ENCODE measurements around the gene KRT86. TPM values are rescaled to one million over a fixed set of nuclear protein-coding genes. Genes with fewer than 3 reads are reported as not detected.
"Not testable (repeated sequence)": the region's sequence is repeated elsewhere in the genome, so short reads cannot be mapped to it uniquely, and the experiment has no call there.

KRT86 gene
- total and polyA plus RNA-seq, 3 donors from 2014 or later: 2.3 to 4.0 (median 3.2) TPM

DNA sequence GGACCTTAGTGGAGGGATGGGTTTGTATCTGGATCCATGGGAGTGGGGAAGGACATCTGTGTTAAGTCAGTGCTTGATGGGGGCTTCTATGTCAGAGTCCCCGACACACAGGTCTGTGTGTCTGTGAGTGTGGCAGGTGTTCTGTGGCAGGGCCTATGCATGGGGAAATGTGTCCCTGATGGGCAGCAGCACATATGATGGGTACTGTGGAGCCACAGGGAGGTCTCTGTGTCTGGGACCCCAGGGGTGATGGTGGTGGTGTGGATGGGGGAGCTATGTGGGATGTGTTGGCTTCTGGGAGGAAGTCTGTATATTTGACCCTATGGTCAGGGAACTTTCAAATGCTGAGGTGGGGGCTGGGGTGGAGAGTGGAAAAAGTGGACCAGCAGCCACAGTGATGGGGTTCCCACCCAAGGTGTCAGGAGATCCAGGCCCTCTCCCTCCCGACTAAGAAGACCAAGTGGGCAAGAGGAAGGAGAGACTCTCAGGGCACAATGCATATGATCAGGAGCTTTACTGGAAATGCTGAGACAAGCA, 24.9 kb upstream of the KRT86 start:
- Histone ChIP-seq H3K9me3 (no peaks in the 10 kb centered on the region), H3K4me3 (no peak overlapping the region), H3K27me3 (no peaks in the 10 kb centered on the region), H3K36me3 (ENCODE audit: low read depth, missing control alignments) (no peaks in the 10 kb centered on the region), H3K4me1 (no peaks in the 10 kb centered on the region), H3K27ac (no peak overlapping the region)
- no peak for DNase-seq
- no peak for TF ChIP-seq POLR2A (IDR thresholded peaks at IDR 0.05)
- TF ChIP-seq, protein P1, sequence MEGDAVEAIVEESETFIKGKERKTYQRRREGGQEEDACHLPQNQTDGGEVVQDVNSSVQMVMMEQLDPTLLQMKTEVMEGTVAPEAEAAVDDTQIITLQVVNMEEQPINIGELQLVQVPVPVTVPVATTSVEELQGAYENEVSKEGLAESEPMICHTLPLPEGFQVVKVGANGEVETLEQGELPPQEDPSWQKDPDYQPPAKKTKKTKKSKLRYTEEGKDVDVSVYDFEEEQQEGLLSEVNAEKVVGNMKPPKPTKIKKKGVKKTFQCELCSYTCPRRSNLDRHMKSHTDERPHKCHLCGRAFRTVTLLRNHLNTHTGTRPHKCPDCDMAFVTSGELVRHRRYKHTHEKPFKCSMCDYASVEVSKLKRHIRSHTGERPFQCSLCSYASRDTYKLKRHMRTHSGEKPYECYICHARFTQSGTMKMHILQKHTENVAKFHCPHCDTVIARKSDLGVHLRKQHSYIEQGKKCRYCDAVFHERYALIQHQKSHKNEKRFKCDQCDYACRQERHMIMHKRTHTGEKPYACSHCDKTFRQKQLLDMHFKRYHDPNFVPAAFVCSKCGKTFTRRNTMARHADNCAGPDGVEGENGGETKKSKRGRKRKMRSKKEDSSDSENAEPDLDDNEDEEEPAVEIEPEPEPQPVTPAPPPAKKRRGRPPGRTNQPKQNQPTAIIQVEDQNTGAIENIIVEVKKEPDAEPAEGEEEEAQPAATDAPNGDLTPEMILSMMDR (IDR thresholded peaks at IDR 0.05): no peak
- intact Hi-C loops (cut with DNase I; ENCODE audit: low total_unique reads): no loop called here
- 55 to 81% methylated on average over 1 to 2 of the region's 2 CpGs for WGBS, 2 donors

DNA sequence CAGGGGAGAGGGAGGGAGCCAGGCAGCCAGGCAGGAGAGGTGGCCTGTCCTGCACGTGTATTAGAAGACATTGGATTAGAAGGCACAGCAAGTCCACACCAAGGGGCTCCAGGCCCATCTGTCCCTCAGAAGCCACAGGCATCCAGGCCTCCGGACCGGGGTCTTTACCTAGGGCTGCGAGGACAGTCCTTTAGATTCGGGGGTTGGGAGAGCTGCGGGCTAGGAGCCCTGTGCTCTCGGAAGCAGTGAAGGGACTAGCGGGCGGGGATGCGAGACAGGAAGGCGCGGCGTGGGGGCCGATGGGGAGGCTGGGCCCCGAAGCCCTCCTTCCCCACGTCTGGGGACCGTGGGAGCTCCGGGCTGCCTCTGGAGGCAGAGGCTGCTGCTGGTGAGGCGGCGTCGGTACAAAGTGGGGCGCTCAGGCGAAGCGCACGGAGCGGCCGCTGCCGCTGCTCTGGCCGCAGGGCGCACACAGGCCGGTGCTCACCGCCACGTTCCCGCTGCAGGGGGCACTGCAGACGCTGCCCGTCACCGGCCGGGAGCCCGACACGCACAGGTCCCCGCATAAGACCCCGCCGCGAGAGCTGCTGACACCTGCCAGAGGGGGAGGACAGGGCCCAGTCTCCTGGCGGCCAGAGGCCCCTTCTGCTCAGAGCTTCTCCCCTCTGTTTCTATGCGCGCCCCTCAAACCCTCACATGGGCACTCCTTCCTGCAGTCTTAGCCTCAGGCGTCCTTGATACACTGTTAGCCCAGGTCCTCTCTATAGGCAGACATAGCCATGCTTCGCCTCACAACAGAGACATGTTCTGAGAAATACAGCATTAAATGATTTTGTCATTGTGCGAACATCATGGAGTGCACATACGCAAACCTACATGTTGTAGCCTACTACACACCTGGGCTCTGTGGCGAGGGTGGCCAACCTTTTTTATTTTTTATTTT, 24.1 kb upstream of the KRT86 start:
- Histone ChIP-seq H3K9me3 (no peaks in the 10 kb centered on the region), H3K4me3 (no peak overlapping the region), H3K27me3 (no peaks in the 10 kb centered on the region), H3K36me3 (ENCODE audit: low read depth, missing control alignments) (no peaks in the 10 kb centered on the region), H3K4me1 (no peaks in the 10 kb centered on the region), H3K27ac (no peak overlapping the region)
- no peak for DNase-seq
- TF ChIP-seq, protein P1 (IDR thresholded peaks at IDR 0.05): no peak
- TF ChIP-seq POLR2A (IDR thresholded peaks at IDR 0.05): no peak
- intact Hi-C loops (cut with DNase I; ENCODE audit: low total_unique reads): no loop called here
- 31 to 48% methylated on average over 16 to 52 of the region's 52 CpGs for WGBS, 2 donors

DNA sequence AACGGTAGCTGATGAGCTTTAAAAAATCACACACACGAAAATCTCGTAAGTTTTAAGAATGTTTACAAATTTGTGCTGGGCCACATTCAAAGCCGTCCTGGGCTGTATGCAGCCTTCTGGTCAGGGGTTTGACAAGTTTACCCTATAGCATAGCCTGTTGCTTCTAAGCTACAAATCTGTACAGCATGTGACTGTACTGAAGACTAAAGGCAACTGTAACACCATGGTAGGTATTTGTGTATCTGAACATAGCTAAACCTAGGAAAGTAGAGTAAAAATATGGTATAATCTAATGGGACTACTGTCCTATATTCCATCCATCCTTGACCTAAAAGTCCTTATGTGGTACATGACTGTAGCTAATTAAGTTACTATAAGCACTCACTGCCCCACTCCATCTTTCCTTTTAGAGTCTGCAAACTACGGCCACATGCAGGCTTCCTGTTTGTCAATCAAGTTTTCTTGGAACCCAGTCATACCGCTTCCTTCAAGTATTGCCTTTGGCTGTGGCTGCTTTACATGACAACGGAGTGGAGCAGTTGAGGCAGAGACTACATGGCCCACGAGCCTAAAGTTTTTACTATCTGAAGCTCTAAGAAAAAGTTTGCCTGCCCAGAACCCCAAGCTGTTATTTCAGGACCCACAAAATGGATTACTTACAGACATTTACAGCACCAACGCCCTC, 22.9 kb upstream of the KRT86 start:
- no peaks in the 10 kb centered on the region for H3K27me3 ChIP-seq
- no peak overlapping the region for H3K27ac ChIP-seq
- TF ChIP-seq, protein P1 (IDR thresholded peaks at IDR 0.05): no peak
- TF ChIP-seq POLR2A (IDR thresholded peaks at IDR 0.05): no peak
- WGBS, 2 donors: 82 to 84% methylated on average over 9 of the region's 9 CpGs
- DNase-seq: no peak
- H3K9me3 ChIP-seq: no peaks in the 10 kb centered on the region
- intact Hi-C loops (cut with DNase I; ENCODE audit: low total_unique reads): no loop called here
- no peaks in the 10 kb centered on the region for H3K36me3 ChIP-seq (ENCODE audit: low read depth, missing control alignments)
- no peak overlapping the region for H3K4me3 ChIP-seq
- H3K4me1 ChIP-seq: no peaks in the 10 kb centered on the region

DNA sequence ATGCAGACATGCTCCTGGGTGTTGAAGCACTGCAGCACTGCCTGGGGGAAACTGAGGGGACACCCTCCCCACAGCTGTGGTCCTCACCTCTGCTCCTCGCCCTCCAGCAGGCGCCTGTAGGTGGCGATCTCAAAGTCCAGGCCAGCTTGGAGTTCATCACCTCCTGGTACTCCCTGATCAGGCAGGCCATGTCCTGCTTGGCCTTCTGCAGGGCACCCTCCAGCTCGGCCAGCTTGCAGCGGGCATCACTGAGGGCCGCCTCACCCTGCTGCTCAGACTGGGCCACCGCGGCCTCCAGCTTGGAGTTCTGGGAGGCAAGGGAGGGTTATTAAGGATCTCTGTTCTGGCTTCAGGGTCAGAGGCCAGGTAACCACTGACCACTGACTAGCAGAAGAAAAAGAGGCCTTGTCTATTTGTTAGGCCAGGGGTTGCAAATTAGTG, 22.2 kb upstream of the KRT86 start:
- intact Hi-C loops (cut with DNase I; ENCODE audit: low total_unique reads); H3K27ac ChIP-seq; H3K4me1 ChIP-seq; H3K36me3 ChIP-seq (ENCODE audit: low read depth, missing control alignments); H3K9me3 ChIP-seq; H3K4me3 ChIP-seq; DNase-seq; H3K27me3 ChIP-seq: not testable (repeated sequence)
- WGBS, 2 donors: 92 to 100% methylated on average over 2 to 8 of the region's 8 CpGs

DNA sequence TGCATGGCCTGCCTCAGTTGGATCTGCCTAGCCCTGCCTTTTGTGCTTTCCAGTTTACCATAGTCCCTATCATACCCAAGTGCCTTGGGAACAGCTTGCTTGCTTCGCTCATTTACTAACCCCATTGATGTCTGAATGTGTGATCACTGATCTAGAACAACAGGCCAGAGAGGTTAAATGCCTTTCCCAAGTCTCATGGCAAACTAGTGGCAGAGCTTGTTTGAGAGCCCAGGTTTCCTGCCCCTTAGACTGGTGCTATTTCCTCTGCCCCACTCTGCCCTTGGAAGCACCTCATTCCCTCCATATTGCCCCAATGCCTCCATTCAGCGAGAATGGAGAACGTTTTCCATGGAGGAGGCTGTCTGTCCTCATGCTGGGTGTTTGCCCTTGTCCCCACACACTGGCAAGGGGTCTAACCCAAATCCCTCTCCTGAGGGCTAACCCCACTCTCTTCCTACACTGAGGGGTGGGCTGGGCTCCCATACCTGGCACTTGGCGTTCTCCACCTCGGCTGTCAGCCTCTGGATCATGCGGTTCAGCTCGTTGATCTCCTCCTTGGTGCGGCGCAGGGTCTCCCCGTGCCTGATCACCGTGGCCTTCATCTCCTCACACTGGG, 21.6 kb upstream of the KRT86 start:
- Histone ChIP-seq H3K27ac (no peak overlapping the region), H3K36me3 (ENCODE audit: low read depth, missing control alignments) (no peaks in the 10 kb centered on the region), H3K4me3 (no peak overlapping the region), H3K27me3 (no peaks in the 10 kb centered on the region), H3K9me3 (no peaks in the 10 kb centered on the region), H3K4me1 (no peaks in the 10 kb centered on the region)
- TF ChIP-seq, protein P1 (IDR thresholded peaks at IDR 0.05): no peak
- no peak for TF ChIP-seq POLR2A (IDR thresholded peaks at IDR 0.05)
- no peak for DNase-seq
- 95 to 99% methylated on average over 11 of the region's 11 CpGs for WGBS, 2 donors
- intact Hi-C loops (cut with DNase I; ENCODE audit: low total_unique reads): no loop called here
